GM12878 (cell line): ENCODE results near the gene ETS1. TPM values are rescaled to one million over a fixed set of nuclear protein-coding genes. Genes with fewer than 3 reads are reported as not detected.

Experiments used
- ATAC-seq: fragments of 200-7000 bp; cut with Tn5 transposase; 3 replicates; pipeline ENCODE4 v1.9.1; 2020; ENCODE audit warnings: mild to moderate bottlenecking, moderate library complexity
- BruUV-seq: library from RNA; stranded (reverse); fragments of 400-500 nt; replicated peaks from 2 replicates; lab custom pipeline; 2021; lab: Mats Ljungman, UMichigan
- CTCF ChIA-PET: fragments of 300-600 bp; sonication (Branson Sonifier 250); formaldehyde crosslinking; extraction: SDS; loops from one replicate; lab custom pipeline; 2021; ENCODE audit warnings: inconsistent platforms; lab: Yijun Ruan, JAX
- POLR2A ChIA-PET: fragments of 350-600 bp; formaldehyde crosslinking; extraction: SDS; loops from one replicate; lab custom pipeline; 2021; ENCODE audit warnings: inconsistent platforms; lab: Charles Lee
- RAD21 ChIA-PET: fragments of 300-600 bp; sonication (Branson Sonifier 250); formaldehyde crosslinking; loops from one replicate; lab custom pipeline; 2023; ENCODE audit warnings: antibody characterized with exemption; ENCODE audit not compliant: unreplicated experiment; lab: Charles Lee
- SMC1A ChIA-PET: fragments of 300-600 bp; sonication (Branson Sonifier 250); formaldehyde crosslinking; loops from one replicate; lab custom pipeline; 2023; ENCODE audit not compliant: unreplicated experiment, uncharacterized antibody; lab: Charles Lee
- DNase-seq: peaks from one replicate; pipeline ENCODE4 v3.0.0-alpha.2; 2011; ENCODE audit warnings: low read depth, low spot score
- FAIRE-seq: peaks from 3 replicates; lab custom pipeline; 2011; peaks lifted over from hg19 to GRCh38; lab: Jason Lieb, UNC
- H2AFZ ChIP-seq: 2 replicates; pipeline ENCODE4 v1.6.0; 2011; ENCODE audit warnings: low read depth, low read length, control low read depth; ENCODE audit not compliant: control insufficient read depth
- H3K27ac ChIP-seq: 2 replicates; pipeline ENCODE4 v1.5.1; 2011; ENCODE audit warnings: control low read depth; ENCODE audit not compliant: control insufficient read depth, insufficient read depth
- H3K27me3 ChIP-seq, 2 experiments: replicated peaks in 1 of 2; 2 replicates each; pipeline versions ENCODE4 v1.6.0 to v1.6.1; 2011; ENCODE audit warnings: low read length in 1 of 2; ENCODE audit not compliant: control insufficient read depth in 2 of 2, insufficient read depth in 2 of 2
- H3K36me3 ChIP-seq, 2 experiments: 2 replicates each; pipeline ENCODE4 v1.5.1; 2011; ENCODE audit warnings: low read length in 1 of 2; ENCODE audit not compliant: control insufficient read depth in 2 of 2, insufficient read depth in 2 of 2
- H3K4me1 ChIP-seq: 2 replicates; pipeline ENCODE4 v1.6.1; 2011; ENCODE audit warnings: mild to moderate bottlenecking, low read length, moderate library complexity, mixed read lengths; ENCODE audit not compliant: control insufficient read depth, insufficient read depth
- H3K4me2 ChIP-seq: 2 replicates; pipeline ENCODE4 v1.6.0; 2011; ENCODE audit warnings: control low read depth; ENCODE audit not compliant: control insufficient read depth, insufficient read depth
- H3K4me3 ChIP-seq: fragments of 200-600 bp; sonication (generic); 2 replicates; pipeline ENCODE4 v1.5.1; 2016
- H3K79me2 ChIP-seq: 2 replicates; pipeline ENCODE4 v1.6.0; 2011; ENCODE audit warnings: low read length; ENCODE audit not compliant: control insufficient read depth, insufficient read depth
- H3K9ac ChIP-seq: 2 replicates; pipeline ENCODE4 v1.8.0; 2011; ENCODE audit warnings: low read length, control low read depth, mixed read lengths; ENCODE audit not compliant: control insufficient read depth, insufficient read depth
- H3K9me3 ChIP-seq: replicated peaks from 3 replicates; pipeline ENCODE4 v1.5.1; 2011; ENCODE audit warnings: mild to moderate bottlenecking, low read length; ENCODE audit not compliant: control insufficient read depth, insufficient read depth
- H4K20me1 ChIP-seq: 2 replicates; pipeline ENCODE4 v1.6.0; 2011; ENCODE audit not compliant: control insufficient read depth, insufficient read depth
- CBX3 ChIP-seq: fragments of 200-600 bp; sonication (generic); IDR thresholded peaks from 2 replicates; pipeline ENCODE4 v1.6.1; 2016; ENCODE audit warnings: low read depth, borderline replicate concordance
- CREB1 ChIP-seq: IDR thresholded peaks from 2 replicates; pipeline ENCODE4 v1.6.1; 2012; ENCODE audit warnings: low read depth, mild to moderate bottlenecking, inconsistent platforms
- CTCF ChIP-seq, 3 experiments: IDR thresholded peaks in 2 of 3; conservative IDR thresholded peaks in 1 of 3; 2 replicates each; pipeline ENCODE4 v1.5.1; 2011; ENCODE audit warnings: low read depth in 3 of 3, low read length in 3 of 3, mild to moderate bottlenecking in 3 of 3, control low read depth in 2 of 3, moderate library complexity in 2 of 3, inconsistent platforms in 1 of 3, mixed read lengths in 1 of 3; ENCODE audit not compliant: control insufficient read depth in 2 of 3, insufficient read depth in 1 of 3; ENCODE audit errors: extremely low read depth in 1 of 3
- DPF2 ChIP-seq: fragments of 450-650 bp; IDR thresholded peaks from 2 replicates; pipeline ENCODE4 v1.6.1; 2017; ENCODE audit warnings: mild to moderate bottlenecking
- MEF2A ChIP-seq: IDR thresholded peaks from 2 replicates; pipeline ENCODE4 v1.6.1; 2011; ENCODE audit warnings: low read depth, mild to moderate bottlenecking, low read length, moderate library complexity; ENCODE audit not compliant: insufficient read depth
- MLLT1 ChIP-seq: fragments of 450-650 bp; IDR thresholded peaks from 2 replicates; pipeline ENCODE4 v1.6.1; 2016; ENCODE audit warnings: mild to moderate bottlenecking
- MTA3 ChIP-seq: IDR thresholded peaks from 2 replicates; pipeline ENCODE4 v1.6.1; 2012; ENCODE audit warnings: low read length, inconsistent platforms, borderline replicate concordance
- POLR2AphosphoS5 ChIP-seq: IDR thresholded peaks from 2 replicates; pipeline ENCODE4 v1.6.1; 2011; ENCODE audit warnings: mild to moderate bottlenecking, low read length, inconsistent platforms
- WGBS: methylation state at CpG from one replicate; pipeline ENCODE4 v1.1.6; 2016; ENCODE audit warnings: low lambda C conversion rate; ENCODE audit not compliant: insufficient replicate concordance, insufficient coverage; ENCODE audit errors: missing lambda C conversion rate; 5-methylcytosine and 5-hydroxymethylcytosine counted together
- in situ Hi-C: fragments of 300-500 bp; cut with MboI; formaldehyde crosslinking; loops from 9 replicates; pipeline ENCODE4 v1.14.3; 2018; ENCODE audit warnings: mixed read lengths
- intact Hi-C: fragments of 100-400 bp; cut with micrococcal nuclease; formaldehyde crosslinking; loops from one replicate; pipeline ENCODE4 v1.14.2; 2022; ENCODE audit not compliant: unreplicated experiment
- polyA plus RNA-seq, 11 experiments: library from polyadenylated mRNA; depleted of rRNA in 4 of 11; unstranded in 6 of 11; stranded (reverse) in 5 of 11; fragments of >200 nt; fragmentation: Nextera tagmentation in 4 of 11; fragmentation: Illumina TruSeq in 1 of 11; extraction: Ambion mirVana in 4 of 11; extraction: Trizol in 1 of 11; gene quantifications; 1 replicate in 1 of 11; 2 replicates in 10 of 11; pipeline versions ENCODE4 v1.2.1 to v1.2.3, GENCODE V29; 2011 to 2016; ENCODE audit warnings: inconsistent platforms in 2 of 11, missing spikeins in 2 of 11, low read depth in 1 of 11
- total RNA-seq, 4 experiments: library from RNA; depleted of rRNA in 3 of 4; stranded (reverse); fragments of >200 nt in 3 of 4; fragmentation: Illumina TruSeq in 1 of 4; extraction: Trizol in 1 of 4; gene quantifications; 2 replicates each; pipeline versions ENCODE4 v1.2.1 to v1.2.3, GENCODE V29; 2013 to 2021
- TF ChIP-seq, protein P1 (sequence below): IDR thresholded peaks from 2 replicates; pipeline ENCODE4 v1.6.1; 2012; ENCODE audit warnings: low read length, inconsistent platforms
- TF ChIP-seq, protein P2 (sequence below): fragments of 450-650 bp; IDR thresholded peaks from 2 replicates; pipeline ENCODE4 v1.6.1; 2017; ENCODE audit warnings: mild to moderate bottlenecking, moderate library complexity

The ETS1 gene
- total and polyA plus RNA-seq, 10 of the 15 experiments (the other 5 are each of a cell fraction or from before 2014, with no cell fraction given) = 12.5 to 112 (median 55.5) TPM

DNA sequence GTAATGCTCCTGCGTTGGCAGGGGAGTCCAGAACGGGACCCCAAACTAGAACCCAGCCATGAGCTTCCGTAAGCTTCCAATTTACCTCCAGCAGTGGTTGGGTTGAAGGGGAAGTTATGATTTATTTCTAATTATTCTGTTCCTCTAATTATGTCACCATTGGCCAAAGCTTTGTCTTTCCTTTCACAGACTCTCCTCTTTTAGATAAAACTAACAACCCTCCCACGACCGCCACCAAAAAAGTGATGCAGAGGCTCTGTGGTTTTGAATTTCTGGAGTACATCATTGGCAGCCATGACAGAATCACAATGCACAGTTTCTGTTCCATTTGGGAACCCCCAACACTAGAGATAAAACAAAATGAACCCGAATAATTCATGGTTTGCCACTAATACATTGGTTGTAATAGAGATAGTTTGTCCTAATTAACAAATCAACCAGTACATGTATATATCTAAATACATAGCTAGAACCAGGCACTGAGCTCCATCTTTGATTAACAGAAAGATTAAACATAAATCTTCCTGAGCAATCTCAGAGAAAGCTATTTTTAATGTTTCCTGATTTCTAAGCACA, 64.3 kb downstream of the ETS1 start (continued):
- TF ChIP-seq POLR2AphosphoS5 (peak; percentile 45; the same call in 1 of the 2 replicates), MEF2A (no peak), CREB1 (peak; percentile 27; the same call in 1 of the 2 replicates), DPF2 (0 out of 2 replicates have a peak, but pooled peaks have one; percentile 4), MTA3 (peak; percentile 95)
- TF ChIP-seq, protein P1, sequence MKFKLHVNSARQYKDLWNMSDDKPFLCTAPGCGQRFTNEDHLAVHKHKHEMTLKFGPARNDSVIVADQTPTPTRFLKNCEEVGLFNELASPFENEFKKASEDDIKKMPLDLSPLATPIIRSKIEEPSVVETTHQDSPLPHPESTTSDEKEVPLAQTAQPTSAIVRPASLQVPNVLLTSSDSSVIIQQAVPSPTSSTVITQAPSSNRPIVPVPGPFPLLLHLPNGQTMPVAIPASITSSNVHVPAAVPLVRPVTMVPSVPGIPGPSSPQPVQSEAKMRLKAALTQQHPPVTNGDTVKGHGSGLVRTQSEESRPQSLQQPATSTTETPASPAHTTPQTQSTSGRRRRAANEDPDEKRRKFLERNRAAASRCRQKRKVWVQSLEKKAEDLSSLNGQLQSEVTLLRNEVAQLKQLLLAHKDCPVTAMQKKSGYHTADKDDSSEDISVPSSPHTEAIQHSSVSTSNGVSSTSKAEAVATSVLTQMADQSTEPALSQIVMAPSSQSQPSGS = peak; percentile 66

GRCh38 chr11:128522055-128522942, 65.1 kb downstream of the ETS1 start:
- Histone ChIP-seq H3K36me3 (peaks cover 0 to 3% of the 10 kb centered on the region in 2 experiments; a peak in 1 of 4 replicates), H4K20me1 (no peaks in the 10 kb centered on the region), H3K27ac (peak overlapping the region; percentile 96), H3K4me2 (peak overlapping the region; percentile 76), H3K79me2 (peaks cover 55% of the 10 kb centered on the region), H3K9ac (peak overlapping the region; percentile 97), H3K27me3 (no peaks in the 10 kb centered on the region), H3K4me1 (peaks cover 17% of the 10 kb centered on the region), H3K9me3 (no peaks in the 10 kb centered on the region), H2AFZ (peak overlapping the region; percentile 26), H3K4me3 (peak overlapping the region; percentile 96)
- ChIA-PET RAD21 (interaction anchor here (0.6 to 10.3 kb wide), 23 partner anchors 10 to 309 kb away, joined by 3 to 144 read pairs (median 5); no protein-coding TSS in a partner anchor), CTCF (interaction anchor here (0.8 to 1.9 kb wide), 11 partner anchors 26 to 352 kb away, joined by 3 to 21 read pairs (median 3); no protein-coding TSS in a partner anchor), POLR2A (interaction anchor here (0.6 to 1.8 kb wide), 19 partner anchors 10 to 114 kb away, joined by 3 to 11 read pairs (median 4); no protein-coding TSS in a partner anchor), SMC1A (interaction anchor here (0.8 to 9.8 kb wide), 35 partner anchors 9 to 350 kb away, joined by 3 to 154 read pairs (median 5); no protein-coding TSS in a partner anchor)
- intact Hi-C loops (loop anchor here (1.0 to 10.0 kb wide), 4 partner anchors 30 to 313 kb away; no protein-coding TSS in a partner anchor), in situ Hi-C loops (no loop called here)
- FAIRE-seq = no peak
- peak; percentile 59 for DNase-seq
- no TSS peak for BruUV-seq
- WGBS = under 1% methylated on average over 61 of the region's 93 CpGs
- ATAC-seq = peak; percentile 85
- no peak for TF ChIP-seq CBX3
- TF ChIP-seq CTCF (IDR thresholded peaks at IDR 0.05 in 2 of 3, conservative IDR thresholded peaks at IDR 0.05 in 1 of 3; ENCODE audit: control insufficient read depth in 2 of 3, extremely low read depth in 1 of 3, insufficient read depth in 1 of 3, low read depth in 3 of 3, low read length in 3 of 3) = no peak
- peak; percentile 63 for TF ChIP-seq MLLT1
- TF ChIP-seq, protein P2, sequence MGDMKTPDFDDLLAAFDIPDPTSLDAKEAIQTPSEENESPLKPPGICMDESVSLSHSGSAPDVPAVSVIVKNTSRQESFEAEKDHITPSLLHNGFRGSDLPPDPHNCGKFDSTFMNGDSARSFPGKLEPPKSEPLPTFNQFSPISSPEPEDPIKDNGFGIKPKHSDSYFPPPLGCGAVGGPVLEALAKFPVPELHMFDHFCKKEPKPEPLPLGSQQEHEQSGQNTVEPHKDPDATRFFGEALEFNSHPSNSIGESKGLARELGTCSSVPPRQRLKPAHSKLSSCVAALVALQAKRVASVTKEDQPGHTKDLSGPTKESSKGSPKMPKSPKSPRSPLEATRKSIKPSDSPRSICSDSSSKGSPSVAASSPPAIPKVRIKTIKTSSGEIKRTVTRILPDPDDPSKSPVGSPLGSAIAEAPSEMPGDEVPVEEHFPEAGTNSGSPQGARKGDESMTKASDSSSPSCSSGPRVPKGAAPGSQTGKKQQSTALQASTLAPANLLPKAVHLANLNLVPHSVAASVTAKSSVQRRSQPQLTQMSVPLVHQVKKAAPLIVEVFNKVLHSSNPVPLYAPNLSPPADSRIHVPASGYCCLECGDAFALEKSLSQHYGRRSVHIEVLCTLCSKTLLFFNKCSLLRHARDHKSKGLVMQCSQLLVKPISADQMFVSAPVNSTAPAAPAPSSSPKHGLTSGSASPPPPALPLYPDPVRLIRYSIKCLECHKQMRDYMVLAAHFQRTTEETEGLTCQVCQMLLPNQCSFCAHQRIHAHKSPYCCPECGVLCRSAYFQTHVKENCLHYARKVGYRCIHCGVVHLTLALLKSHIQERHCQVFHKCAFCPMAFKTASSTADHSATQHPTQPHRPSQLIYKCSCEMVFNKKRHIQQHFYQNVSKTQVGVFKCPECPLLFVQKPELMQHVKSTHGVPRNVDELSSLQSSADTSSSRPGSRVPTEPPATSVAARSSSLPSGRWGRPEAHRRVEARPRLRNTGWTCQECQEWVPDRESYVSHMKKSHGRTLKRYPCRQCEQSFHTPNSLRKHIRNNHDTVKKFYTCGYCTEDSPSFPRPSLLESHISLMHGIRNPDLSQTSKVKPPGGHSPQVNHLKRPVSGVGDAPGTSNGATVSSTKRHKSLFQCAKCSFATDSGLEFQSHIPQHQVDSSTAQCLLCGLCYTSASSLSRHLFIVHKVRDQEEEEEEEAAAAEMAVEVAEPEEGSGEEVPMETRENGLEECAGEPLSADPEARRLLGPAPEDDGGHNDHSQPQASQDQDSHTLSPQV = no peak
